GM12865 (cell line): ENCODE measurements around the gene ANKRD1.
"Not testable (repeated sequence)": the region's sequence is repeated elsewhere in the genome, so short reads cannot be mapped to it uniquely, and the experiment has no call there.

Source experiments
- DNase-seq: peaks from one replicate; pipeline ENCODE4 v3.0.0; 2010; ENCODE audit warnings: low read depth
- H3K4me3 ChIP-seq: 2 replicates; pipeline ENCODE4 v1.5.1; 2011; ENCODE audit warnings: mild to moderate bottlenecking, low read depth, low read length, control low read depth
- CTCF ChIP-seq: IDR thresholded peaks from 2 replicates; pipeline ENCODE4 v1.5.1; 2011; ENCODE audit warnings: low read length, control low read depth, low read depth, inconsistent platforms; ENCODE audit not compliant: insufficient read depth; ENCODE audit errors: missing control alignments

ANKRD1 gene

GRCh38 chr10:90889636-90890035 lies 31.3 kb downstream of the ANKRD1 start:
- no peak for DNase-seq
- H3K4me3 ChIP-seq: no peak overlapping the region
- no peak for TF ChIP-seq CTCF

GRCh38 chr10:90888387-90888786 lies 32.5 kb downstream of the ANKRD1 start:
- no peak overlapping the region for H3K4me3 ChIP-seq
- TF ChIP-seq CTCF: no peak
- no peak for DNase-seq

GRCh38 chr10:90887555-90887954 lies 33.3 kb downstream of the ANKRD1 start:
- TF ChIP-seq CTCF: no peak
- no peak overlapping the region for H3K4me3 ChIP-seq
- DNase-seq: no peak

- DNase-seq: no peak
- TF ChIP-seq CTCF: no peak
- H3K4me3 ChIP-seq: no peak overlapping the region
Observed at GRCh38 chr10:90885176-90885575, 35.7 kb downstream of the ANKRD1 start.

GRCh38 chr10:90884431-90884830 lies 36.5 kb downstream of the ANKRD1 start:
- no peak for DNase-seq
- TF ChIP-seq CTCF: no peak
- no peak overlapping the region for H3K4me3 ChIP-seq

GRCh38 chr10:90880059-90880719 lies 40.7 kb downstream of the ANKRD1 start:
- TF ChIP-seq CTCF: peak; percentile 60
- H3K4me3 ChIP-seq: not testable (repeated sequence)
- DNase-seq: peak; percentile 54

GRCh38 chr10:90879062-90879461 lies 41.8 kb downstream of the ANKRD1 start:
- no peak overlapping the region for H3K4me3 ChIP-seq
- no peak for TF ChIP-seq CTCF
- no peak for DNase-seq
